ENCODE data around the gene SOX18. TPM values are rescaled to one million over a fixed set of nuclear protein-coding genes. Genes with fewer than 3 reads are reported as not detected.
A peak's percentile ranks its signal among the peaks of the same experiment; 100 is the strongest.

Gene SOX18
- polyA plus RNA-seq, 1 donor = 5.3 TPM

- no peaks in the 10 kb centered on the region for H3K36me3 ChIP-seq (ENCODE audit: control insufficient read depth, insufficient read depth, low read length)
- no CpG with 5 or more reads among the region's 11 CpGs for WGBS (ENCODE audit: insufficient coverage, low lambda C conversion rate)
- no peak overlapping the region for H3K4me3 ChIP-seq (ENCODE audit: low read length)
- H3K9me3 ChIP-seq (ENCODE audit: control insufficient read depth, low read depth, low read length) = peaks cover 8% of the 10 kb centered on the region
- H3K4me1 ChIP-seq (ENCODE audit: control insufficient read depth, insufficient read depth, low read length) = peaks cover 2% of the 10 kb centered on the region
- DNase-seq = no peak
- H3K27me3 ChIP-seq (ENCODE audit: control insufficient read depth, insufficient read depth, low read length) = peaks cover 84% of the 10 kb centered on the region
- no peak overlapping the region for H3K27ac ChIP-seq (ENCODE audit: low read length)
These were observed 1.6 kb upstream of the SOX18 start for GRCh38 chr20:64051033-64051452.

- no peak for DNase-seq
- Histone ChIP-seq H3K36me3 (ENCODE audit: control insufficient read depth, insufficient read depth, low read length) (no peaks in the 10 kb centered on the region), H3K27ac (ENCODE audit: low read length) (no peak overlapping the region), H3K27me3 (ENCODE audit: control insufficient read depth, insufficient read depth, low read length) (peaks cover 84% of the 10 kb centered on the region), H3K4me1 (ENCODE audit: control insufficient read depth, insufficient read depth, low read length) (peaks cover 2% of the 10 kb centered on the region), H3K4me3 (ENCODE audit: low read length) (no peak overlapping the region), H3K9me3 (ENCODE audit: control insufficient read depth, low read depth, low read length) (peaks cover 8% of the 10 kb centered on the region)
- WGBS (ENCODE audit: insufficient coverage, low lambda C conversion rate) = no CpG with 5 or more reads among the region's 23 CpGs
These were observed 1.0 kb upstream of the SOX18 start for GRCh38 chr20:64050261-64051032.

GRCh38 chr20:64049878-64050260 lies 430 bp upstream of the SOX18 start:
- Histone ChIP-seq H3K4me1 (ENCODE audit: control insufficient read depth, insufficient read depth, low read length) (peaks cover 2% of the 10 kb centered on the region), H3K36me3 (ENCODE audit: control insufficient read depth, insufficient read depth, low read length) (no peaks in the 10 kb centered on the region), H3K9me3 (ENCODE audit: control insufficient read depth, low read depth, low read length) (peaks cover 8% of the 10 kb centered on the region), H3K27me3 (ENCODE audit: control insufficient read depth, insufficient read depth, low read length) (peaks cover 84% of the 10 kb centered on the region), H3K4me3 (ENCODE audit: low read length) (no peak overlapping the region), H3K27ac (ENCODE audit: low read length) (no peak overlapping the region)
- no CpG with 5 or more reads among the region's 16 CpGs for WGBS (ENCODE audit: insufficient coverage, low lambda C conversion rate)
- DNase-seq = no peak

GRCh38 chr20:64048402-64049044 lies 916 bp downstream of the SOX18 start:
- DNase-seq = no peak
- Histone ChIP-seq H3K4me3 (ENCODE audit: low read length) (no peak overlapping the region), H3K9me3 (ENCODE audit: control insufficient read depth, low read depth, low read length) (peaks cover 8% of the 10 kb centered on the region), H3K27ac (ENCODE audit: low read length) (no peak overlapping the region), H3K4me1 (ENCODE audit: control insufficient read depth, insufficient read depth, low read length) (no peaks in the 10 kb centered on the region), H3K27me3 (ENCODE audit: control insufficient read depth, insufficient read depth, low read length) (peaks cover 85% of the 10 kb centered on the region), H3K36me3 (ENCODE audit: control insufficient read depth, insufficient read depth, low read length) (no peaks in the 10 kb centered on the region)
- WGBS (ENCODE audit: insufficient coverage, low lambda C conversion rate) = no CpG with 5 or more reads among the region's 101 CpGs

GRCh38 chr20:64047968-64048401 lies 1.5 kb downstream of the SOX18 start:
- H3K4me1 ChIP-seq (ENCODE audit: control insufficient read depth, insufficient read depth, low read length) = no peaks in the 10 kb centered on the region
- no peak overlapping the region for H3K4me3 ChIP-seq (ENCODE audit: low read length)
- H3K27ac ChIP-seq (ENCODE audit: low read length) = no peak overlapping the region
- H3K27me3 ChIP-seq (ENCODE audit: control insufficient read depth, insufficient read depth, low read length) = peaks cover 86% of the 10 kb centered on the region
- peaks cover 8% of the 10 kb centered on the region for H3K9me3 ChIP-seq (ENCODE audit: control insufficient read depth, low read depth, low read length)
- H3K36me3 ChIP-seq (ENCODE audit: control insufficient read depth, insufficient read depth, low read length) = no peaks in the 10 kb centered on the region
- DNase-seq = no peak
- WGBS (ENCODE audit: insufficient coverage, low lambda C conversion rate) = no CpG with 5 or more reads among the region's 49 CpGs

- Histone ChIP-seq H3K9me3 (ENCODE audit: control insufficient read depth, low read depth, low read length) (peaks cover 8% of the 10 kb centered on the region), H3K27me3 (ENCODE audit: control insufficient read depth, insufficient read depth, low read length) (peaks cover 82% of the 10 kb centered on the region), H3K4me3 (ENCODE audit: low read length) (peak overlapping the region; percentile 4), H3K36me3 (ENCODE audit: control insufficient read depth, insufficient read depth, low read length) (no peaks in the 10 kb centered on the region), H3K4me1 (ENCODE audit: control insufficient read depth, insufficient read depth, low read length) (no peaks in the 10 kb centered on the region), H3K27ac (ENCODE audit: low read length) (no peak overlapping the region)
- WGBS (ENCODE audit: insufficient coverage, low lambda C conversion rate) = no CpG with 5 or more reads among the region's 8 CpGs
- DNase-seq = no peak
These were observed 2.4 kb downstream of the SOX18 start for GRCh38 chr20:64047046-64047389.

GRCh38 chr20:64045346-64046011 lies 4.0 kb downstream of the SOX18 start:
- H3K9me3 ChIP-seq (ENCODE audit: control insufficient read depth, low read depth, low read length) = peaks cover 8% of the 10 kb centered on the region
- H3K4me1 ChIP-seq (ENCODE audit: control insufficient read depth, insufficient read depth, low read length) = peaks cover 4% of the 10 kb centered on the region
- no peak overlapping the region for H3K4me3 ChIP-seq (ENCODE audit: low read length)
- H3K27ac ChIP-seq (ENCODE audit: low read length) = no peak overlapping the region
- DNase-seq = no peak
- no CpG with 5 or more reads among the region's 11 CpGs for WGBS (ENCODE audit: insufficient coverage, low lambda C conversion rate)
- no peaks in the 10 kb centered on the region for H3K36me3 ChIP-seq (ENCODE audit: control insufficient read depth, insufficient read depth, low read length)
- H3K27me3 ChIP-seq (ENCODE audit: control insufficient read depth, insufficient read depth, low read length) = peaks cover 83% of the 10 kb centered on the region

GRCh38 chr20:64044484-64045247 lies 4.8 kb downstream of the SOX18 start:
- no CpG with 5 or more reads among the region's 14 CpGs for WGBS (ENCODE audit: insufficient coverage, low lambda C conversion rate)
- Histone ChIP-seq H3K36me3 (ENCODE audit: control insufficient read depth, insufficient read depth, low read length) (no peaks in the 10 kb centered on the region), H3K4me1 (ENCODE audit: control insufficient read depth, insufficient read depth, low read length) (peaks cover 4% of the 10 kb centered on the region), H3K27ac (ENCODE audit: low read length) (no peak overlapping the region), H3K27me3 (ENCODE audit: control insufficient read depth, insufficient read depth, low read length) (peaks cover 83% of the 10 kb centered on the region), H3K4me3 (ENCODE audit: low read length) (no peak overlapping the region), H3K9me3 (ENCODE audit: control insufficient read depth, low read depth, low read length) (peaks cover 5% of the 10 kb centered on the region)
- DNase-seq = no peak

GRCh38 chr20:64043768-64044167 lies 5.7 kb downstream of the SOX18 start:
- Histone ChIP-seq H3K9me3 (ENCODE audit: control insufficient read depth, low read depth, low read length) (peaks cover 5% of the 10 kb centered on the region), H3K4me3 (ENCODE audit: low read length) (no peak overlapping the region), H3K27ac (ENCODE audit: low read length) (no peak overlapping the region), H3K4me1 (ENCODE audit: control insufficient read depth, insufficient read depth, low read length) (peaks cover 8% of the 10 kb centered on the region), H3K36me3 (ENCODE audit: control insufficient read depth, insufficient read depth, low read length) (no peaks in the 10 kb centered on the region), H3K27me3 (ENCODE audit: control insufficient read depth, insufficient read depth, low read length) (peaks cover 89% of the 10 kb centered on the region)
- no CpG with 5 or more reads among the region's 9 CpGs for WGBS (ENCODE audit: insufficient coverage, low lambda C conversion rate)
- DNase-seq = no peak

All from large intestine (tissue), 3 donors.